ENCODE results near the gene HOXB2.

HOXB2 gene

GRCh38 chr17:48542698-48543106 lies 2.2 kb downstream of the HOXB2 start:
- Mint-ChIP-seq H3K36me3 (ENCODE audit: low read depth) (peaks cover 13% of the 10 kb centered on the region), H3K4me1 (peaks cover 62% of the 10 kb centered on the region), H3K9me3 (no peaks in the 10 kb centered on the region), H3K27ac (peak overlapping the region; percentile 98 to 100 (median 99)), H3K4me3 (peak overlapping the region; percentile 95 to 99 (median 95)), H3K27me3 (ENCODE audit: low read depth) (no peaks in the 10 kb centered on the region)
- TF ChIP-seq CTCF (IDR thresholded peaks at IDR 0.05; ENCODE audit: unreplicated experiment in 3 of 3) = no peak

- H3K36me3 Mint-ChIP-seq (ENCODE audit: low read depth) = peaks cover 13% of the 10 kb centered on the region
- H3K9me3 Mint-ChIP-seq = no peaks in the 10 kb centered on the region
- TF ChIP-seq CTCF (IDR thresholded peaks at IDR 0.05; ENCODE audit: unreplicated experiment in 3 of 3) = no peak
- no peaks in the 10 kb centered on the region for H3K27me3 Mint-ChIP-seq (ENCODE audit: low read depth)
- peaks cover 61% of the 10 kb centered on the region for H3K4me1 Mint-ChIP-seq
- peak overlapping the region; percentile 98 to 100 (median 99) for H3K27ac Mint-ChIP-seq
- peak overlapping the region; percentile 95 to 99 (median 95) for H3K4me3 Mint-ChIP-seq
These were observed 2.7 kb downstream of the HOXB2 start for GRCh38 chr17:48542114-48542656.

- H3K4me3 Mint-ChIP-seq = peak overlapping the region; percentile 95 to 99 (median 95)
- H3K27ac Mint-ChIP-seq = peak overlapping the region; percentile 98 to 100 (median 99)
- no peaks in the 10 kb centered on the region for H3K9me3 Mint-ChIP-seq
- TF ChIP-seq CTCF (IDR thresholded peaks at IDR 0.05; ENCODE audit: unreplicated experiment in 3 of 3) = no peak
- peaks cover 13% of the 10 kb centered on the region for H3K36me3 Mint-ChIP-seq (ENCODE audit: low read depth)
- peaks cover 58% of the 10 kb centered on the region for H3K4me1 Mint-ChIP-seq
- H3K27me3 Mint-ChIP-seq (ENCODE audit: low read depth) = no peaks in the 10 kb centered on the region
These were observed 3.3 kb downstream of the HOXB2 start for GRCh38 chr17:48541577-48542113.

- Mint-ChIP-seq H3K9me3 (no peaks in the 10 kb centered on the region), H3K4me3 (peak overlapping the region; percentile 95 to 99 (median 95)), H3K4me1 (peaks cover 56% of the 10 kb centered on the region), H3K36me3 (ENCODE audit: low read depth) (peaks cover 13% of the 10 kb centered on the region), H3K27me3 (ENCODE audit: low read depth) (no peaks in the 10 kb centered on the region), H3K27ac (peak overlapping the region; percentile 98 to 100 (median 99))
- TF ChIP-seq CTCF (IDR thresholded peaks at IDR 0.05; ENCODE audit: unreplicated experiment in 3 of 3) = no peak
These were observed 3.8 kb downstream of the HOXB2 start for GRCh38 chr17:48541036-48541576.

GRCh38 chr17:48540213-48540612 lies 4.7 kb downstream of the HOXB2 start:
- H3K36me3 Mint-ChIP-seq (ENCODE audit: low read depth) = peaks cover 13% of the 10 kb centered on the region
- H3K4me3 Mint-ChIP-seq = peak overlapping the region; percentile 79 to 84 (median 83)
- peak overlapping the region; percentile 91 to 99 (median 92) for H3K27ac Mint-ChIP-seq
- no peaks in the 10 kb centered on the region for H3K9me3 Mint-ChIP-seq
- peaks cover 47% of the 10 kb centered on the region for H3K4me1 Mint-ChIP-seq
- peaks cover under 1% of the 10 kb centered on the region for H3K27me3 Mint-ChIP-seq (ENCODE audit: low read depth)
- TF ChIP-seq CTCF (IDR thresholded peaks at IDR 0.05; ENCODE audit: unreplicated experiment in 3 of 3) = no peak

All from nephron (organoid).